ENCODE data around the gene FAM167B.

GRCh38 chr1:32266921-32267591 lies 20.0 kb downstream of the FAM167B start:
- TF ChIP-seq CTCF (conservative IDR thresholded peaks at IDR 0.05) = no peak
- no peak for TF ChIP-seq ZFX (IDR thresholded peaks at IDR 0.05)
